Mesothelial cell of epicardium (in vitro differentiated cells): Measurements from ENCODE around the gene RNLS. TPM values are rescaled to one million over a fixed set of nuclear protein-coding genes. Genes with fewer than 3 reads are reported as not detected.

Experiments used
- DNase-seq, 2 experiments: peaks; one replicate each; pipeline ENCODE4 v3.0.0; 2021; ENCODE audit warnings: low spot score in 2 of 2; ENCODE audit not compliant: unreplicated experiment in 2 of 2
- H3K27ac Mint-ChIP-seq: 2 replicates; pipeline ENCODE4 v1.8.0; 2021; ENCODE audit warnings: mixed read lengths
- H3K27me3 Mint-ChIP-seq: 2 replicates; pipeline ENCODE4 v1.8.0; 2021; ENCODE audit warnings: low read depth, mixed read lengths
- H3K36me3 Mint-ChIP-seq: 2 replicates; pipeline ENCODE4 v1.8.0; 2021; ENCODE audit warnings: mixed read lengths
- H3K4me1 Mint-ChIP-seq: 2 replicates; pipeline ENCODE4 v1.8.0; 2021; ENCODE audit warnings: mixed read lengths
- H3K4me3 Mint-ChIP-seq: 2 replicates; pipeline ENCODE4 v1.8.0; 2021; ENCODE audit warnings: mild to moderate bottlenecking, moderate library complexity, mixed read lengths
- H3K9me3 Mint-ChIP-seq: 2 replicates; pipeline ENCODE4 v1.8.0; 2021; ENCODE audit warnings: mixed read lengths
- CTCF ChIP-seq: fragments of 200-600 bp; sonication (generic); IDR thresholded peaks from one replicate; pipeline ENCODE4 v1.5.0; 2021; ENCODE audit warnings: antibody characterized with exemption; ENCODE audit not compliant: unreplicated experiment
- total RNA-seq: library from RNA; stranded (reverse); gene quantifications from 3 replicates; pipeline ENCODE4 v1.2.1, GENCODE V29; 2021

RNLS gene
- total RNA-seq, 1 donor from 2014 or later, result 9.4 TPM

GRCh38 chr10:88466786-88467185 lies 116.3 kb downstream of the RNLS start:
- no peak overlapping the region for H3K27ac Mint-ChIP-seq
- H3K4me3 Mint-ChIP-seq, result no peak overlapping the region
- peaks cover 4% of the 10 kb centered on the region for H3K4me1 Mint-ChIP-seq
- no peaks in the 10 kb centered on the region for H3K27me3 Mint-ChIP-seq
- H3K9me3 Mint-ChIP-seq, result no peaks in the 10 kb centered on the region
- no peaks in the 10 kb centered on the region for H3K36me3 Mint-ChIP-seq
- TF ChIP-seq CTCF, result no peak
- no peak for DNase-seq

- H3K4me3 Mint-ChIP-seq, result no peak overlapping the region
- DNase-seq, result no peak
- H3K36me3 Mint-ChIP-seq, result no peaks in the 10 kb centered on the region
- TF ChIP-seq CTCF, result no peak
- no peaks in the 10 kb centered on the region for H3K27me3 Mint-ChIP-seq
- peaks cover 4% of the 10 kb centered on the region for H3K4me1 Mint-ChIP-seq
- no peak overlapping the region for H3K27ac Mint-ChIP-seq
- no peaks in the 10 kb centered on the region for H3K9me3 Mint-ChIP-seq
Observed at GRCh38 chr10:88465765-88466164, 117.4 kb downstream of the RNLS start.

GRCh38 chr10:88463811-88464210 lies 119.3 kb downstream of the RNLS start:
- no peaks in the 10 kb centered on the region for H3K9me3 Mint-ChIP-seq
- TF ChIP-seq CTCF, result no peak
- H3K4me3 Mint-ChIP-seq, result no peak overlapping the region
- no peaks in the 10 kb centered on the region for H3K36me3 Mint-ChIP-seq
- H3K27ac Mint-ChIP-seq, result no peak overlapping the region
- H3K4me1 Mint-ChIP-seq, result peaks cover 4% of the 10 kb centered on the region
- no peak for DNase-seq
- H3K27me3 Mint-ChIP-seq, result no peaks in the 10 kb centered on the region

GRCh38 chr10:88461426-88461825 lies 121.7 kb downstream of the RNLS start:
- Mint-ChIP-seq H3K4me1 (peaks cover 4% of the 10 kb centered on the region), H3K36me3 (no peaks in the 10 kb centered on the region), H3K27ac (no peak overlapping the region), H3K9me3 (no peaks in the 10 kb centered on the region), H3K27me3 (no peaks in the 10 kb centered on the region), H3K4me3 (no peak overlapping the region)
- no peak for TF ChIP-seq CTCF
- no peak for DNase-seq

- H3K27me3 Mint-ChIP-seq, result no peaks in the 10 kb centered on the region
- H3K9me3 Mint-ChIP-seq, result no peaks in the 10 kb centered on the region
- no peak overlapping the region for H3K27ac Mint-ChIP-seq
- no peak for TF ChIP-seq CTCF
- H3K4me1 Mint-ChIP-seq, result peaks cover 3% of the 10 kb centered on the region
- no peak overlapping the region for H3K4me3 Mint-ChIP-seq
- no peak for DNase-seq
- H3K36me3 Mint-ChIP-seq, result no peaks in the 10 kb centered on the region
Observed at GRCh38 chr10:88459530-88459929, 123.6 kb downstream of the RNLS start.

- H3K4me3 Mint-ChIP-seq, result no peak overlapping the region
- no peaks in the 10 kb centered on the region for H3K4me1 Mint-ChIP-seq
- H3K27me3 Mint-ChIP-seq, result no peaks in the 10 kb centered on the region
- no peaks in the 10 kb centered on the region for H3K36me3 Mint-ChIP-seq
- H3K9me3 Mint-ChIP-seq, result no peaks in the 10 kb centered on the region
- no peak for DNase-seq
- no peak overlapping the region for H3K27ac Mint-ChIP-seq
- no peak for TF ChIP-seq CTCF
Observed at GRCh38 chr10:88458209-88458608, 124.9 kb downstream of the RNLS start.
